Measurements from ENCODE around the gene JAK2. TPM values are rescaled to one million over a fixed set of nuclear protein-coding genes. Genes with fewer than 3 reads are reported as not detected.

The JAK2 gene
- total and polyA plus RNA-seq, 2 of the 4 experiments (the other 2 are of a cell fraction), result 2.3 to 6.1 TPM

DNA sequence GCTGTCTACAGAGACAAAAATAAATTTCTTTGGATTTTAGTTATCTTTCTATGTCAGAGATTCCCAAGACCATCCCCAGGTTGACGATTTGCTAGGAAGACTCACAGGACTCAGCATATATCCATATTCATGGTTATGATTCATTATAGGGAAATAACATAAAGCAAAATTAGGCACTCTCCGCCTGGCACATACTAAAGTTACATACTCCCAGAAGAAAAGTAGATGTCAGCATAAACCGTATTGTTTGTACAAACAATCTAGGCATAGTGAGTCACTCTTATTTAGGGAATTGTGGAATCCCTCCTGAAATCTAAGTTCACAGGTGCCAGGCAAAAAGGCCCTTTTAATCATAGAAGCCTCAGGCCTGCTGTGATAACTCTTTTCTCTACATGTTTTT, 137.4 kb downstream of the JAK2 start:
- no peak overlapping the region for H3K4ac ChIP-seq (ENCODE audit: low read depth, low read length)
- H2BK20ac ChIP-seq (ENCODE audit: low read depth, low read length), result no peak overlapping the region
- ChIA-PET CTCF (interaction anchor here (1.0 kb wide), 1 partner anchor 17 kb away, joined by 3 read pairs; no protein-coding TSS in a partner anchor), POLR2A (ENCODE audit: unreplicated experiment) (no interaction called here)
- H4K5ac ChIP-seq (ENCODE audit: low read depth, low read length), result no peak overlapping the region
- H4K20me1 ChIP-seq (ENCODE audit: insufficient read depth, low read length), result no peaks in the 10 kb centered on the region
- H3K4me2 ChIP-seq (ENCODE audit: low read depth, low read length), result no peak overlapping the region
- no peaks in the 10 kb centered on the region for H3K36me3 ChIP-seq (ENCODE audit: control insufficient read depth, insufficient read depth, low read length)
- TF ChIP-seq, protein P1, sequence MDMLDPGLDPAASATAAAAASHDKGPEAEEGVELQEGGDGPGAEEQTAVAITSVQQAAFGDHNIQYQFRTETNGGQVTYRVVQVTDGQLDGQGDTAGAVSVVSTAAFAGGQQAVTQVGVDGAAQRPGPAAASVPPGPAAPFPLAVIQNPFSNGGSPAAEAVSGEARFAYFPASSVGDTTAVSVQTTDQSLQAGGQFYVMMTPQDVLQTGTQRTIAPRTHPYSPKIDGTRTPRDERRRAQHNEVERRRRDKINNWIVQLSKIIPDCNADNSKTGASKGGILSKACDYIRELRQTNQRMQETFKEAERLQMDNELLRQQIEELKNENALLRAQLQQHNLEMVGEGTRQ (IDR thresholded peaks at IDR 0.05; ENCODE audit: low read depth, low read length), result no peak
- TF ChIP-seq MAFK (IDR thresholded peaks at IDR 0.05; ENCODE audit: low read depth, low read length), result peak; percentile 78
- intact Hi-C loops (cut with micrococcal nuclease), result no loop called here
- H2BK5ac ChIP-seq (ENCODE audit: low read depth, low read length, poor library complexity, severe bottlenecking), result no peak overlapping the region
- WGBS, 2 experiments (ENCODE audit: extremely low coverage in 2 of 2, insufficient read length in 1 of 2), result no CpG with 5 or more reads among the region's 3 CpGs
- no peaks in the 10 kb centered on the region for H3K9me1 ChIP-seq (ENCODE audit: insufficient read depth, low read length)
- H3K9ac ChIP-seq (ENCODE audit: low read depth, low read length), result no peak overlapping the region
- DNase-seq (no peak), ATAC-seq (ENCODE audit: low read depth) (no peak)
- no peak overlapping the region for H2BK15ac ChIP-seq (ENCODE audit: low read depth, low read length)
- H3K23ac ChIP-seq (ENCODE audit: low read depth, low read length), result no peak overlapping the region
- no peak overlapping the region for H3K27ac ChIP-seq (ENCODE audit: insufficient read depth, low read length)
- H3K27me3 ChIP-seq (ENCODE audit: control insufficient read depth, insufficient read depth, low read length), result no peaks in the 10 kb centered on the region
- no peak overlapping the region for H3K14ac ChIP-seq (replicated peaks; ENCODE audit: low read depth, low read length)
- H2AFZ ChIP-seq (replicated peaks; ENCODE audit: low read length, poor library complexity), result no peak overlapping the region
- H3K4me1 ChIP-seq (ENCODE audit: control insufficient read depth, insufficient read depth, low read length), result no peaks in the 10 kb centered on the region
- H3K9me3 ChIP-seq (ENCODE audit: control insufficient read depth, insufficient read depth, low read length), result no peaks in the 10 kb centered on the region
- no peak overlapping the region for H4K8ac ChIP-seq (ENCODE audit: low read depth in 2 of 2, low read length in 2 of 2)
- no peaks in the 10 kb centered on the region for H3K79me1 ChIP-seq (ENCODE audit: low read depth in 1 of 2, low read length in 2 of 2)
- BruUV-seq (replicated peaks), result no TSS peak
- dilution Hi-C loops (cut with HindIII; ENCODE audit: low sequenced_read_pairs, unreplicated experiment), result no loop called here
- no peak overlapping the region for H3K56ac ChIP-seq (ENCODE audit: extremely low read depth, insufficient read depth, low read length)
- no peak overlapping the region for H4K91ac ChIP-seq (ENCODE audit: insufficient read depth, low read depth, low read length)
- no peak overlapping the region for H2AK5ac ChIP-seq (ENCODE audit: low read depth, low read length)
- H3K18ac ChIP-seq (ENCODE audit: low read depth, low read length), result no peak overlapping the region
- no peak overlapping the region for H2AK9ac ChIP-seq (replicated peaks; ENCODE audit: low read depth, low read length, poor library complexity)
- H3K4me3 ChIP-seq (ENCODE audit: insufficient read depth, low read depth, low read length), result no peak overlapping the region
- no peak overlapping the region for H2BK120ac ChIP-seq (ENCODE audit: low read depth, low read length)
- in situ Hi-C loops (cut with MboI; ENCODE audit: low sequenced_read_pairs), result no loop called here
